NOMO-1 treated with dmso at 0.1 percent for 144 hours (cell line): Measurements from ENCODE around the gene GPR156.
"Not testable (repeated sequence)": the region's sequence is repeated elsewhere in the genome, so short reads cannot be mapped to it uniquely, and the experiment has no call there.

Experiments
- DNase-seq: peaks from one replicate; lab custom pipeline; 2025; ENCODE audit not compliant: unreplicated experiment; lab: John Stamatoyannopoulos, UW

Gene GPR156

DNA sequence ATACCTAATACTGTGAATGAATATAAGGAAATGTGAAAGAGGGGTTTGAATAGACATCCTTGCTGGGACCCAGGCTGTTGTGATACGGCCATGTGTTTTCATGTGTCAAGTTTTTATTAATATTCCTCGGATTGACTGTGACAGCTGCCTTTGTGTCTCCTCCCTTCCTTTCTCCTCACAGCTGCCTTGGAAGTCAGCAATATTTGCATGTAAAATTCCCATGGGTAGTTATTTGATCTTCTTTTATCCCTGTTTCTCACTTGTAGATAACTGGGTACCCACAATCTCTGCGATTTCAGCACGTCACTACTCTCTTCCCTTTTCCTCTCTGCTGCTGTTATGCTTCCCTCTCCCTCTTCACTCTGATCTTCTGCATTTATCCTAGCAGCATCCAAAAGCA lies 9.4 kb downstream of the GPR156 start:
- no peak for DNase-seq

DNA sequence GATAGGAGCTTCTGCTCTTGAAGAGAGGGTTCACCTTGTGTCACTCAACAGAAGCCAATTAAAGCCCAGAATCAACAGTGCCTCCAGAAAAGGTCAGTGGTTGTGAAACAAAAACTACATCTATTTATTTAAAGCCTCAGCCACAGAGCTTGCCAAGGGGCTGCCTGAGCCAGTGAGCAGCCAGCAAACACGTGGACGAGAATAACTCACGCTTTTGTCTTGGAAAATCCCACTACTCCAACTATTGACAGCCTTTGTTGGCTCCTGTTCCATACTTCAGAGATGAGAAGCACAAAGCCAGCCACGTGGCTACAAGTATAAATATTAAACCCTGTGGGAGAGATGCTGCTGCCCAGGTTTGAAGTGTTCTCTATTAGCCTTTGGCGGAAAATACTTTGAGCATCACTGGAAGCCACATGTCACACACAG lies 10.3 kb downstream of the GPR156 start:
- DNase-seq: no peak

DNA sequence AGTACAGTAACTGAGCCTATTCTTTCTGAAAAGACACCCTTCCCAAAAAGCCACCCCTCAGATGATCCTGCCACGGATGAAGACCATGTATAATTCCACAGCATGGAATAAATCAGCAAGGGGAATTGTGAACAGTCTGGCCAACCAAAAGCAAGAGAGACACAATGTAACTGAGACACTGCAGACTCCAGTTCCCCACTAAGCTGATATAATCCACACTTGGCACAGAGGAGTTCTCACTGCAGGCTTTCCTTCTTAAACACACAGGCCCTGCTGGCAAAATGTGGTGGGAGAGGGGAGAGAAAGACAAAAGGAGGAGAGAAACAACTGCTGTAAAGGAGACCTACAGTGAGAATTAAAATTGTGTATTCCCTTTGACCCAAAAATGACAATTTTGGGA lies 12.7 kb downstream of the GPR156 start:
- no peak for DNase-seq

DNA sequence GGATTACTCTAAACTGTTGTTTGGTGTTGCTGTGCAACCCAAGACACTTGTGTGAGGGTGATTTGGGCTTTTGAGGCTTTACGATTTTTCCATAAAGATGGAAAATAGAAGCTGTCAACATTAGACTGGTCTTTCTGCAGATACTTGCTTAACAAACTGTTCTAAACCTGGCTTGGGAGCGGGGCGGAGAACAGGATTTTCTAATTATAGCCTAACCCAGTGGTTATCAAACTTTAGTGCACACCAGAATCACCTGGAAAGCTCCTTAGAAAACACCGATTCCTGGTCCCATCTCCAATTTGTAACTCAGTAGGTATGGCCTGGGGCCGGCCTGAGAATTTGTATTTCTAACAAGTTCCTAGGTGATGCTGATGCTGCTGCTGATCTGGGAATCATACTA lies 19.0 kb downstream of the GPR156 start:
- DNase-seq: no peak

DNA sequence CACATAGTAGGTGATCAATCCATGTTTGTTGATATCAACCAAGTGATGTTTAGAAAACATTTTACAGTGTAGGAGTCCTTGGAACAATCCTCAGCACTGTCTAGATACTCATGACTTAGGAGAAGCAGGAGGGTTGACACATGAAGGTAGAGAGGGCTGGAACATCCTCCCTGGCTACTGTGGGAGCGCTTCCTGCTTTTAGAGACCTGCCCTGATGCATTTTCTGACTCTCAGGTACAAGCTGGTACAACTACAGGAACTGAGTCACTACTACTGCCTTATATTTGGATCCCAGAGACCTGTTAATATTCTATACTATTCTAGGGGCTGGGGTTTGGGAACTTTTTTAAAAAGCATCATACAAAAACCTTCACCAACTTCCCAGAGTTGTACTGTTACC lies 20.1 kb downstream of the GPR156 start:
- DNase-seq: no peak

DNA sequence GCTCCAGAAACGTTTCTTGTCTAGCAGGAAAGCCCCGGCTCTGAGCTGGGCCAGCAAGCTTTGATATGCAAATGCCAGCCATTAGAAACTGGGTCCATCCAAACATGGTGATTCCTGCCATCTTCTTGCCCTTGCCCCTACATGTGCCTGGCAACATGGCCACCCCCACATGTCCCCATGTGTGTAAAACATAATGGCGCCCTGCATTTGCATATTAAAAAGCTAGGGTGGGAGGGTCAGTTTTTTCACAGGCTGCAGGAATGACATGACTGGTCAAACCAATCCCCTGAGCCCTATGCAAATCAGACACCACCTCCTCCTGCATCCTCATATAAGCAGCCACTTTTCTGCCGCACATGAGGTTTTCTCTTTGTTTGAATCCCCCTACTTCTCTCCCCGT lies 21.2 kb downstream of the GPR156 start:
- DNase-seq: no peak

DNA sequence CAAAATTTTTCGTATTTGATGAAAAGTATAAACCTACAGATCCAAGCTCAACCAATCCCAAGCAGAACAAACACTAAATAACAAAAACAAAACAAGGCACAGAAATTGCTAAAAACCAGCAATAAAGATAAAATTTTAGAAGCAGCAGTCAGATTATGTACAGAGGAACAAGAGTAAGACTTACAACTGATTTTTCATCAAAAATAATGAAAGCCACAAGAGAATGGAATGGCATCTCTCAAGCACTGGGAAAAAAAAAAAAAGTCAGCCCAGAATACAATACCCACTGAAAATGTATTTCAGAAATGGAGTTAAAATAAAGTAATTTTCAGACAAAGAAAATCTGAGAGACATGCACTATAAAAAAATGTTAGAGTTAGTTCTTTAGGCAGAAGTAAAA lies 27.0 kb downstream of the GPR156 start:
- no peak for DNase-seq

DNA sequence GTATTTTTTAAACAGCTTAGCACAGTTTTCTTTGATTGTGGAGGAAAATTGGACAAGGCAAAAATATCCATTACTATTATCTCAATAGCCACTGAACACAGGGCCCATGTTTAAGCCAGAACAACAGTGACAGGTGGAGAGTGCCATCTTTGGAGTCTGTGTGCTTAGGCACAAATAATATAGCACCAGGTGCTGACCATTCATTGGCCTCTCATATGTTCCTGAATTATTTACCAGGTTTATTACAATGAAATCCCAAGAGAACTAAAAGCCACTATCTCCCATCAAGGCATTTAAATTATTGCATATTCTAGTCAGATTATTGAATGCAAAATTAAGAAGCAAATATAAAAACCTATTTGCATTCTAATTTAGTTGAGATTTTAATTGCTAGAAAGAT lies 39.6 kb downstream of the GPR156 start:
- no peak for DNase-seq

DNA sequence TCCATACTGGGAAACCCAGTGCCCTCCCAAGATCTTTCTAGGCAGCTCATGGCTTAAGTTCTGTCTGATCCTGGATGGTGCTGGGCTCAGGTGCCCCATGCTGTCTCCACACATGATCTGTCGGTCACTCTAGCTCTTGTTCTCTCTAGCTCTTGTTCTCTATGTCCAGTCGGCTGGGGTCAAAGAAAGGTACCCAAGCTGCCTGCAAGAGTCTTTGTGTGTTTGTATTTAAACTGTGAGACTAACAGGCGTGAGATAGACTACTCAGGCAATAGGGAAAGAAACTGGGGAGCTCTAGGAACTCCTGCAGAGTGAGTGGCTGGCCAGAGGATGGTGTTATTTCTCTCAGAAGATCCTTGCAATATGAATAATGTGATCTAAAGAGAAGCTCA lies 40.2 kb downstream of the GPR156 start:
- no peak for DNase-seq

DNA sequence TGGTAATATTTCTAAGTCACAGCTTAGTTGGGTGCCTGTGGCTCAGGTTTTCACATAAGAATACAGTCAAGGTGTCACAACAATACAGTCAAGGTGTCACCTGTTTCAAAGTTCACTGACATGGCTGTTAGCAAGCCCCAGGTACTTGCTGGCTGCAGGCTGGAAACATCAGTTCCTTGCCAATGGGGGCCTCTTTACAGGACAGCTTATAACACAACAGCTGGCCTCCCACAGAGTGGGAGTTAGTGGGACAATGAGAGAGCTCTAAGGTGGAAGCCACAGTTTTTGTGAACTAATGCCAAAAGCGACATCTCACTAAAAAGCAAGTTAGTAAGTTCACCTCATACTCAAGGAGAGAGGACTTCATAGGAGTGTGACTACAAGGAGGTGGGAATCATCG lies 45.4 kb downstream of the GPR156 start:
- DNase-seq: no peak

DNA sequence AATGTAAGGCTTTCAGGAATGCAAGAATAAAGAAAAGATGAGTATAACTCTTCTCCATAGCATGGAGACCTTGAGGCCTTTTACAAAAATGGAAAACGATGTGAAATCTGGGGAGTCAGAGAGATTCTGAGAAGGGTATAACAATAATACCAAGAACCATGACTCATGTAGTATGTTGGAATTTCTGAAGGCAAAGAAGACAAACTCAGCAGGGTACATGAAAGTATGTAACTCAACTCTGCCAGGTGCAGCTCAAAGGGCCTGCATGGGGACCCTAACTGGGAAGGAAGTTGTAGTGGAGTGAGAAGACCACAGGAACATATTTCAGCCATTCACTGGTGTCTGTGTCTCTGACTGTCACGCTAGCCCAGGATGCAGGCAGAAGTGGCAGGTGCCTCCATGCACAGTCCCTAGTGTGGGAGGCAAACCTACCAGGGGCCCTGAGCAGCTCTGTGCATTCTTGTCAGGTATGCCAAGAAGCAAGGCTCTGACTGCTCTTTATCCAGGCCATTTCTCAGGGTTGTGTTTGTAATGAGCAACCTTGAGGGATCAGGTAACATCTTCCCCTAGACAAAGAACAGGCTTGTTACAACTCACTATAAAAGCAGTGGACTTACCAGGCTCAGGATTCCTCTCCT lies 57.2 kb downstream of the GPR156 start:
- DNase-seq: no peak

DNA sequence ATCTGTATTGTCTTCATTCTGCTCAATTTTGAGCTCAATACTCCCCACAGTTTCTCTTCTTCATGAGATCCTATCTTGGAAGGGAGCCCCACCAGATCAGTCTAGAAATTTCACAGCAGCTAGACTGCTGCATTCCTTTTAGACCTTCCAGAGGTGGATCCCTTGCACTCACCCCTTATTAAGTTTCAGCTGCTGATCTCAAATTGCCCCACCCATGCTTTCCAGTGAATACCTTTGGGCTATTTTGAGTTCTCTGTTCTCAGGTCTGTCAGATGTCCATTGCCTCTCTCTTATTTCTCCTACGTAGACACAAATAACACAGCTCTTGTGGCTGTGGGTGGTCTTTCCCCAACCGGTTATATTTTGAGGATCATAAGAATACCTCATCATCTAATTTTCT lies 60.8 kb downstream of the GPR156 start:
- no peak for DNase-seq

DNA sequence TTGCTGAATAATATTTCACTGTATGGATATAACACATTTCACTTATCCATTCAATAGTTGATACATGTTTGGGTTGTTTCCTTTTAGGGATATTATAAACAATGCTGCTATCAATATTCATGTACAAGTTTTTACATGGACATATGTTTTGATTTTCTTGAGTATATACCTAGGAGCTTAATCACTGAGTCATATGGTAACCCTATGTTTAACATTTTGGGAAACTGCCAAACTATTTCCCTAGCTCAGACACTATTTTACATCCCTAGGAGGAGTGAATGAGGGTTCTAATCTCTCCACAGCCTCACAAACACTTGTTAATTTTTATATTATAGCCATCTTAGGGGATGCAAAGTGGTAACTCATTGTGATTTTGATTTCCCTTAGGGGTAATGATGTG lies 66.0 kb downstream of the GPR156 start:
- no peak for DNase-seq

DNA sequence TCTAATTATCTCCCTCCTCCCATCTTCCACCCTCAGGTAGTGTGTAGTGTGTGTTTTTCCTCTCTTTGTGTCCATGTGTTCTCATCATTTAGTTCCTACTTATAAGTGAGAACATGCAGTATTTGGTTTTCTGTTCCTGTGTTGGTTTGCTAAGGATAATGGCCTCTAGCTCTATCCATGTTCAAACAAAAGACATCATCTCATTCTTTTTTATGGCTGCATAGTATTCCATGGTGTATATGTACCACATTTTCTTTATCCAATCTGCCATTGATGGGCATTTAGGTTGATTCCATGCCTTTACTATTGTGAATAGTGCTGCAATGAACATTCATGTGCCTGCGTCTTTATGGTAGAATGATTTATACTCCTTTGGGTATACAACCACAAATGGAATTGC lies 68.4 kb downstream of the GPR156 start:
- DNase-seq: not testable (repeated sequence)

DNA sequence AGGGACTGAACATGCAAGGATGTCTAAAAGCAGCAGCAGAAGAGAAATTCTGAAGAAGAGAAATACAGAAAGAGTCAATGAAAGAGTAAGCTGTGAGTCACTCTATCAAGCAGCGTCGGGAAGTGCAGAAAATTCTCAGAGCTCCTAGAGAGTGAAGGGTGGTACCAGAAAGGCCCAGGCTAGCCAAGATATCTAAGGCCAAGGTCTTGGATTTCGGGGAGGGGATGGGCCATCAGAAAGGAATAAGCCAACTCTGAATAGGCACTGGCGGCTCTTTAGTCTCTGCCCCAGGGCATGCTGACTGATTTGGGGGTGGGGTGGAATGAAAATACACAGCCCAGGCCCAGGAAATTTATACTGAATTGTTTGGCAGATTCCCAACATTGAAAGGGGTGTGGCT lies 70.8 kb downstream of the GPR156 start:
- no peak for DNase-seq

DNA sequence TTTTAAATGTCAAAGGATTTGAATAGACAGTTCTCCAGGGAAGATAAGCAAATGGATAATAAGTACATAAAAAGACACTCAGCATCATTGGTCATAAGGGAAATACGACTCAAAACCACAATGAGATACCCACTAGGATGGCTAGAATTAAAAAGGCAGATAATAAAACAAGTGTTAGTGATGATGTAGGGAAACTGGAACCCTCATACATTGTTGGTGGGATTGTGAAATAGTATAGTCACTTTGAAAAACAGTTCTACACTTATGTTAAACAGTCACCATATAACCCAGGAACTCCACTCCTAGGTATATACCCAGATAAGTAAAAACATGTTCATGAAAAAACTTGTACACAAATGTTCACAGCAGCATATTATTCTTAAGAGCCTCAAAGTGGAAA lies 72.5 kb downstream of the GPR156 start:
- DNase-seq: no peak

DNA sequence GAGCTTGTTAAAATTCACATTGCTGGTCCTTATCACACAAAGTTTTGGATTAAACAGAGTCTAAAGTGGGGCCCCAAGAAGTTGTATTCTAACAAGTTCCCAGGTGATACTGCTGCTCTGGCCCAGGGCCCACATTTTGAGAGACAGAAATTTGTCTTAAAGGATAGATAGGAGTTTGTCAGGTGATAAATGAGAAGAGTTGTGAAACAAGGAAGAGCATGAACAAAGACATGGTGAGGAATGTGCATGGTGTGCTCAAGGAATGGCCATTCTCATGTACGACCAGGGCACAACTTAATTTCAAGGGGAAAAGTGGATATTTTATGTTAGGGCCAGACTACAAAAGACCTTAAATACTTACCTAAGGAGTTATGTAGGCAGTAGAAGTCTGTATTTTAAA lies 75.6 kb downstream of the GPR156 start:
- DNase-seq: no peak

DNA sequence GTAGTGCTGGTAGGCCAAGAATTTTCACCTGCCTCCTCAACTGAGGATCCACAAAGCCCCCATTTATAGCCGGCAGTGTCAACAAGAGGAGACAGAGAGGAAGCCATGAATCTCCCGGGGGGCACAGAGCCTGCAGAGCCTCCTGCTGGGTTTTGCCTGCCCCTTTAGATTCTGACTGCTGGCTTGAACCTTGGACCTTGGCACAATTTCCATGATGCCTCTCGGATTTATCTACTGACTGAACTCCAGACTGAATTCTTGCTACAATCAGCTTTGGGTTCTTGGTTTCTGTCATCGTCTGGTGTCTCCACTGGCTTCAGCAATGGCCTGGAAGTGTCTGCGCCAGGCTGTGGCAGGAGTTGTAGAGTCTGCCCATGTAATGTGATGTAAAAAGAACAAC lies 80.7 kb downstream of the GPR156 start:
- no peak for DNase-seq

DNA sequence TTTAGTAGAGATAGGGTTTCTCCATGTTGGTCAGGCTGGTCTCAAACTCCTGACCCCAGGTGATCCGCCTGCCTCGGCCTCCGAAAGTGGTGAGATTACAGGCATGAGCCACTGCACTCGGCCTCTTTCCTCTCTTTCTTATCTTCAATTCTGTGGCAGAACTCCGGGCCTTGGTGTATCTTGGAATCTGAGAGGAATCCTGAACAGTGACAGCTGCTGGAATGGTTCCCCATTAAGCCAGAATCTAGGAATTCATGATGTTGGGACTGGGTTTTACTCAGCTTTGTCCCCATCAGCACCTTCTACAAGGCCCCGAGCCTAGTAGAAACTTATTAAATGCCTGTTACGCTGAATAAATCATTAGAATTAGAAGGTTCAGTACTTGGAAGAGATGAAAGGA lies 81.4 kb downstream of the GPR156 start:
- no peak for DNase-seq

DNA sequence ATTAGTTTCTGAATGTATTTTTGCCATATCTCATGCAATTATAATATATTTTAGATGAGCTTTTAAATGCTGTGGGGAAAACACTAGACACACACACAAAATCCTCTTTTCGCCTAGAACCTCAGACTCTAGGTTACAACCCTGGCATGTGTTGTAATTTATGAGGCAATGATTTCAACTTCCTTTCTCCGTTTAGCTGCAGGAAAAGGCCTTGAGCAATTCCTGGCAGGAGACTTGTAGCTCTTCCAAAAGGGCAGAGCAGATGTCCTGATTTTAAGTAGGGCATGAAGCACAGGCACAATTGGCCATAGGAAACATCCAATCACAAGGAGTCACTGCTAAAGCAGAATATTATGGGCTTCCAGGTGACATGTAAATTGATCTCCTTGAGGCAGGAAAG lies 82.0 kb downstream of the GPR156 start:
- peak; percentile 58 for DNase-seq

DNA sequence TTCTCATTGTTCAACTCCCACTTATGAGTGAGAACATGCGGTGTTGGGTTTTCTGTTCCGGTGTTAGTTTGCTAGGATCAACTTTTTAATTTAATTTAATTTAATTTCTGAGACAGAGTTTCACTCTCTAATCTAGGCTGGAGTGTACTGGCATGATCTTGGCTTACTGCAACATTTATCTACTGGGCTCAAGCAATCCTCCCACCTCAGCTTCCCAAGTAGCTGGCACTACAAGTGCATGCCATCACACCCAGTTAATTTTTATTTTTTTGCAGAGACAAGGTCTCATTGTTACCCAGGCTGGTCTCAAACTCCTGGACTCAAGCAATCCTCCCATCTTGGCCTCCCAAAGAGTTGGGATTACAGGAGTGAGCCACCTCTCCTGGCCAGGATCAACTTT lies 82.7 kb downstream of the GPR156 start:
- DNase-seq: no peak

DNA sequence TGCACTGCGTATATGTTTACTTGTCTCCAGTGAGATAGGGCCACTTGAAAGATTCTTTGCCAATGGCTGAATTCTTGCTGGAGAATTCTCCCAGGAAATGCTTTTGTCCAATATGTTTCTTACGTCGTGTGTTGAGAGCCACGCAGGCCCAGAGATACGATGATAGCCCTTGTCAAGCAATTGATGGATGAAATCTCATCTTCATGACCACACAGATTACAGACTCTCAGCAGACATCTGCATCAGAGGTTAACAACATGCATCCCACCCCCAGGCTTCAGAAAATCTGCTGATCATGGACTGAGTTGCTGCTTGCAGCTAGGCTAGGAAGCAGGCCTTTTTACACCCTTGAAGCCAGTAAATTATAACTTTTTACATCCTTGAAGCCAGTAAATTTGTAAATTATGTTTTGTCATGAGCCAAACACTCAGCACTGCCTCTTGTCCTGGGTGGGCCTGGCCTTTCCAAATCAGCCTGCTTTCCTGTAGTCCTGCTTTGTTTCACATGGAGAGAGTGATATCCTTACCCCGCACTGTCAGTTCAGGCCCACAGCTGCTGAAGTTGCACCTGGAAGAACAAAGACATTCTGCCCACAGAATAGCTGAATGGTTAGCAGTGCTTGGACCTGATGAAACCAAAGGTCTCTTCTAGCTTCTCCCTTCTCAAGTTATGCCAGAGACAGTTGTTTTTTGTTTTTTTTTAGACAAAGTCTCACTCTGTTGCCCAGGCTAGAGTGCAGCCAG lies 84.4 kb downstream of the GPR156 start:
- DNase-seq: no peak

DNA sequence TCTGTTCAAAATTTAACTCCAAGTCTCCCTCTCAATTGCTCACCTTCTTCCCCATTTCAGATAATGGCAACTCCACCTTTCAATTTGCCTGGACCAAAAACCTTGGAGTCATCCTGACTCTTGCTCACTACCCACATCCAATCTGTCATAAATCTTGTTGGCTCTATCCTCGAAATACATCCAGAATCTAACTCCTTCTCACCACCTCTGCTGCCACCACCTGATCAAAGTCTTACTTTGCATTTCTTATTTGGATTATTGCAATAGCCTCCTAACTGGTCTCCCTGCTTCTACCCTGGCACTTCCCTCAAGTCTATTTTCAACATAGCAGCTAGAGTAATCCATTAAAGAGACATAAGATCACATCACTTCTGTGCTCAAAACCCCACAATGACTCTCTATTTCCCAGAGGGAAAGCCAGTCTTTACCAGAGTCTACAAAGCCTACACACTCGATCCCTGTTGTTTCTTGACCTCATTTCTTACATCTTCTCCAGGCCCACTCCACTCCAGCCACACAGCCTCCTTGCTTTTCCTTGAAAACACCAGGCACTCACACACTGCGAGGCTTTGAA lies 86.6 kb downstream of the GPR156 start:
- DNase-seq: no peak
